AG04450 (cell line): ENCODE results near the gene SKI. TPM values are rescaled to one million over a fixed set of nuclear protein-coding genes. Genes with fewer than 3 reads are reported as not detected.
A peak's percentile ranks its signal among the peaks of the same experiment; 100 is the strongest.

Experiments
- CTCF ChIA-PET: fragments of 300-600, 350-600 bp; formaldehyde crosslinking; extraction: SDS; loops from one replicate; lab custom pipeline; 2022; ENCODE audit warnings: antibody characterized with exemption, inconsistent platforms; lab: Charles Lee
- POLR2A ChIA-PET: fragments of 350-600 bp; formaldehyde crosslinking; extraction: SDS; loops from one replicate; lab custom pipeline; 2021; ENCODE audit warnings: antibody characterized with exemption, inconsistent platforms; lab: Yijun Ruan, JAX
- DNase-seq: peaks from one replicate; pipeline ENCODE4 v3.0.0-alpha.2; 2011; ENCODE audit warnings: low read depth, low spot score
- H3K27ac ChIP-seq: one replicate; pipeline ENCODE4 v1.5.1; 2012; ENCODE audit warnings: low read depth, low read length, control low read depth
- H3K27me3 ChIP-seq: one replicate; pipeline ENCODE4 v1.6.0; 2012; ENCODE audit warnings: low read length; ENCODE audit not compliant: control insufficient read depth, insufficient read depth
- H3K4me3 ChIP-seq: 2 replicates; pipeline ENCODE4 v1.5.1; 2011; ENCODE audit warnings: mild to moderate bottlenecking, low read depth, low read length, control low read depth
- H3K9me3 ChIP-seq: 2 replicates; pipeline ENCODE4 v1.5.1; 2012; ENCODE audit warnings: low read length; ENCODE audit not compliant: control insufficient read depth, insufficient read depth
- CTCF ChIP-seq: IDR thresholded peaks from 2 replicates; pipeline ENCODE4 v1.5.1; 2011; ENCODE audit warnings: low read depth, low read length, control low read depth, inconsistent platforms
- polyA plus RNA-seq: library from polyadenylated mRNA; depleted of rRNA; stranded (reverse); fragments of >200 nt; gene quantifications from 2 replicates; pipeline ENCODE4 v1.2.3, GENCODE V29; 2011

The SKI gene
- polyA plus RNA-seq, 1 experiment, result 6.7 TPM

GRCh38 chr1:2274929-2275475, 46.9 kb downstream of the SKI start:
- no peak for DNase-seq
- Histone ChIP-seq H3K4me3 (no peak overlapping the region), H3K27ac (no peak overlapping the region), H3K9me3 (peaks cover 4% of the 10 kb centered on the region; the same call in 1 of the 2 replicates), H3K27me3 (no peaks in the 10 kb centered on the region)
- TF ChIP-seq CTCF, result no peak
- ChIA-PET POLR2A (interaction anchor here (0.9 kb wide), 1 partner anchor 47 kb away, joined by 3 read pairs; no protein-coding TSS in a partner anchor), CTCF (no interaction called here)

- H3K4me3 ChIP-seq, result no peak overlapping the region
- no peaks in the 10 kb centered on the region for H3K27me3 ChIP-seq
- peak overlapping the region; percentile 31 for H3K27ac ChIP-seq
- CTCF ChIA-PET, result no interaction called here
- H3K9me3 ChIP-seq, result peaks cover 4% of the 10 kb centered on the region; the same call in 1 of the 2 replicates
- POLR2A ChIA-PET, result interaction anchor here (0.7 to 1.0 kb wide), 3 partner anchors 21 to 48 kb away, joined by 3 to 8 read pairs (median 6); no protein-coding TSS in a partner anchor
- no peak for DNase-seq
- TF ChIP-seq CTCF, result no peak
These were observed 47.8 kb downstream of the SKI start for GRCh38 chr1:2275796-2276536.

- Histone ChIP-seq H3K27me3 (no peaks in the 10 kb centered on the region), H3K4me3 (no peak overlapping the region), H3K9me3 (peaks cover 4% of the 10 kb centered on the region; the same call in 1 of the 2 replicates), H3K27ac (peak overlapping the region; percentile 31)
- ChIA-PET CTCF (interaction anchor here (0.6 kb wide), 1 partner anchor 113 kb away, joined by 3 read pairs; no protein-coding TSS in a partner anchor), POLR2A (no interaction called here)
- no peak for DNase-seq
- TF ChIP-seq CTCF, result no peak
These were observed 48.9 kb downstream of the SKI start for GRCh38 chr1:2276803-2277580.

- Histone ChIP-seq H3K27me3 (no peaks in the 10 kb centered on the region), H3K9me3 (peaks cover 4% of the 10 kb centered on the region; the same call in 1 of the 2 replicates), H3K4me3 (no peak overlapping the region), H3K27ac (peak overlapping the region; percentile 39)
- TF ChIP-seq CTCF, result no peak
- DNase-seq, result no peak
- ChIA-PET CTCF (no interaction called here), POLR2A (no interaction called here)
These were observed 49.8 kb downstream of the SKI start for GRCh38 chr1:2277741-2278488.
